Measurements from ENCODE around the gene CYB5D1. TPM values are rescaled to one million over a fixed set of nuclear protein-coding genes. Genes with fewer than 3 reads are reported as not detected.
A peak's percentile ranks its signal among the peaks of the same experiment; 100 is the strongest.

The CYB5D1 gene
- total RNA-seq, 4 donors from 2014 or later: 3.3 to 5.1 (median 4.2) TPM

DNA sequence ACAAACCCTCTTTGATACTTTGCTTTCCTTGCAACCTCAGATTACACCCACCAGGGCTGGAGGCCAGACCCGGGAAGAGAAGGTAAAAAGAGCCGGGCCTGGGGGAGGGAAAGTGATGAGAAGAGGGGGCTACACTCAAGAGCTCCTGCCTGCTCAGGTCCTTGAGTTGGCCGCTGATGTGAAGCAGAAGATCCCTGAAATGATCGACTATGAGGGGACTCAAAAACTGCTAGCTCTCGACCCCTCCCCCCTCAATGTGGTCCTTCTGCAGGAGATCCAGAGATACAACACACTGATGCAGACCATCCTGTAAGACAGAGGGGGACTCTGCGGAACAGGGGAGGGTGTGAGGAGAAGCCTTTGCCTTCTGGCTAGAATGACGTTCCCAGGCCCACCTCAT lies 26.6 kb upstream of the CYB5D1 start:
- Histone ChIP-seq H3K27me3 (no peaks in the 10 kb centered on the region), H3K4me1 (peaks cover 0 to 12% (median 4%) of the 10 kb centered on the region in 4 donors), H3K27ac (no peak overlapping the region), H3K36me3 (no peaks in the 10 kb centered on the region), H3K4me3 (no peak overlapping the region), H3K9me3 (no peaks in the 10 kb centered on the region)
- no peak for DNase-seq
- TF ChIP-seq CTCF (IDR thresholded peaks at IDR 0.05) (no peak), POLR2A (IDR thresholded peaks at IDR 0.05) (no peak)

- H3K4me3 ChIP-seq: no peak overlapping the region
- no peaks in the 10 kb centered on the region for H3K9me3 ChIP-seq
- DNase-seq: no peak
- no peak for TF ChIP-seq POLR2A (IDR thresholded peaks at IDR 0.05)
- no peak for TF ChIP-seq CTCF (IDR thresholded peaks at IDR 0.05)
- no peak overlapping the region for H3K27ac ChIP-seq
- no peaks in the 10 kb centered on the region for H3K27me3 ChIP-seq
- H3K36me3 ChIP-seq: no peaks in the 10 kb centered on the region
- peaks cover 0 to 23% (median 15%) of the 10 kb centered on the region in 4 donors for H3K4me1 ChIP-seq
Measured at GRCh38 chr17:7832431-7832830, 25.4 kb upstream of the CYB5D1 start.

DNA sequence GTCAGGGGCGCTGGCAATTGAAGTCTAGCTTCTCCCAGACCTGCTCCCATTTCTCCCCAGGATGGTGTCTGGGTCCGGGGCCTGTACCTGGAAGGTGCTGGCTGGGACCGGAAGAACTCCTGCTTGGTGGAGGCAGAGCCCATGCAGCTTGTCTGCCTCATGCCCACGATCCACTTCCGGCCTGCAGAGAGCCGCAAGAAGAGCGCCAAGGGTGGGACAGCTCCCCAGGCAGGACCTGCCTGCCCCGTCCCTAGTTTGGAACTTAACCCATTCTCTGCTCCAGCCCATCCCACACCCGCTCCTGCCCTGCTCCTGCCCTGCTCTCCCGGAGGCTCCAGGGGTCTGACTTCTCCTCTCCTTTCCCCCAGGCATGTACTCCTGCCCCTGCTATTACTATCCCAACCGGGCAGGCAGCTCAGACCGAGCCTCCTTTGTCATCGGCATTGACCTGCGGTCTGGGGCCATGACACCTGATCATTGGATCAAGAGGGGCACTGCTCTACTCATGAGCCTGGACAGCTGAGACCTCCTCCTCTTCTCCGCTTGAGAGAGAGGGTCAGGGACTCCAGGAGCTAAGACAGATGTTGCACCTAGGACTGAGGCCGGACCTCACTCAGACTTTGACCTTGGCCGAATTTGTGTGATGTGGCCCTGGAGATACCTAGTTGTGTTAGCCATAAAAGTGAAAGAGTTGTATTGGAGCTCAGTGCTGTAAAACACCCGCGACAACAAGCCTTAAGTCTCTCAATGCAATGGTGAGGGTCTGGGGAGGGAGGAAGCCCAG lies 24.6 kb upstream of the CYB5D1 start:
- H3K27me3 ChIP-seq: no peaks in the 10 kb centered on the region
- no peak for DNase-seq
- H3K36me3 ChIP-seq: no peaks in the 10 kb centered on the region
- H3K4me1 ChIP-seq: peaks cover 0 to 28% (median 17%) of the 10 kb centered on the region in 4 donors
- H3K4me3 ChIP-seq: peak overlapping the region; percentile 54 to 85 (median 76)
- TF ChIP-seq CTCF (IDR thresholded peaks at IDR 0.05): no peak
- TF ChIP-seq POLR2A (IDR thresholded peaks at IDR 0.05): no peak
- no peaks in the 10 kb centered on the region for H3K9me3 ChIP-seq
- H3K27ac ChIP-seq: peak overlapping the region; percentile 88 to 100 (median 95)

DNA sequence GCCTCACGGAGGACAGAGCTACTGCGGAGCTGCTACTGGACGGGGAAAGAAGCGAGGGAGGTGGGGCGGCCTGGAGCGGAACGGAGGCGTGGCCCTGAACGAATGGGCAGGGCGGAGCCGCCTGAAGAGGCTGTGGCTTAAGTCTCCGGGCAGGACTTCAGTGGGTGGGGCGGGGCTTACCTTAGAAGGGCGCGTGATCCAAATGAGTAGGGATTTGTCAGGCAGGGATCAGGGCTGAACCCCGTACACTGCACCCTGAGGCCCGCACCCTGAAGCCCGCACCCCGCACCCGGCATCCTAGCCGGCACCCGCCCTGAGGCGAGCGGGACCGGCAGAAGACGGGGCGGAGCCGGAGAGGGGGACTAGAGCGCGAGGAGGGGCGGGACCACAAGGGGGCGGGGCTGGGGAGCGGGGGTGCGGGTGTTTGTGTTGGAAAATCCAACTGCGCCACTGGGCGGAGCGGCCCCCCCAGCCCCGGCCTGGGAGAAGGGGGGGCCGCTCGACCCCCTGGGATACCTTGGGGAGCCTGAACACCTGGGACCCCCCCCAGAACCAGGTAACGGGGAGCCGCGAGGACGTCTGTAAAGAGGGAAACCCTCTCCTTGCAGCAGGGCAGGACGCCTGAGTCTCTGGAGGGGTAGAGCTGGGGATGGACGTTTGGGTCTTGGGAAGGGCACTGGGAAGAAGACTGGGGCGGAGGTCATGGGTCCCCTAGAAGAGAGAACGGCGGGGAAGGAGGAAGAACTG lies 23.8 kb upstream of the CYB5D1 start, which contains the start of gene KDM6B:
TSS of gene KDM6B (plus strand) at position 423 of the 747 bp plus-strand sequence. CDS start 11,338 bp downstream, outside the sequence.
- Histone ChIP-seq H3K27ac (peak within 1 kb of the TSS; percentile 88 to 100 (median 95)), H3K27me3 (no peaks in the 10 kb centered on the region), H3K36me3 (no peaks in the 10 kb centered on the region), H3K9me3 (no peaks in the 10 kb centered on the region), H3K4me1 (peaks cover 0 to 33% (median 20%) of the 10 kb centered on the region in 4 donors), H3K4me3 (peak within 1 kb of the TSS; percentile 54 to 85 (median 76))
- TF ChIP-seq POLR2A (IDR thresholded peaks at IDR 0.05) (peak in 1 of 2 donors; percentile 39), CTCF (IDR thresholded peaks at IDR 0.05) (peak in 2 of 6 experiments; percentile 15 to 16)
- peak; percentile 94 to 98 (median 95) for DNase-seq

- Histone ChIP-seq H3K4me3 (peak overlapping the region; percentile 54 to 85 (median 76)), H3K9me3 (no peaks in the 10 kb centered on the region), H3K36me3 (no peaks in the 10 kb centered on the region), H3K27me3 (no peaks in the 10 kb centered on the region), H3K27ac (peak overlapping the region; percentile 88 to 100 (median 95)), H3K4me1 (peaks cover 0 to 37% (median 21%) of the 10 kb centered on the region in 4 donors)
- TF ChIP-seq POLR2A (IDR thresholded peaks at IDR 0.05) (peak in 1 of 2 donors; percentile 23), CTCF (IDR thresholded peaks at IDR 0.05) (no peak)
- DNase-seq: peak; percentile 59 to 88 (median 85)
Measured at GRCh38 chr17:7834542-7834956, 23.3 kb upstream of the CYB5D1 start.

All from Peyer's patch (tissue), 4 donors.